Activated CD4-positive, alpha-beta T cell treated with anti-CD3 and anti-CD28 coated beads for 36 hours (primary cell): ENCODE results near the gene BPIFB1. TPM values are rescaled to one million over a fixed set of nuclear protein-coding genes. Genes with fewer than 3 reads are reported as not detected.

Source experiments
- ATAC-seq: fragments of 200-7000 bp; cut with Tn5 transposase; one replicate; pipeline ENCODE4 v1.10.0; 2021; ENCODE audit warnings: mild to moderate bottlenecking, moderate library complexity
- CTCF ChIA-PET: fragments of 350-600 bp; sonication (Branson Sonifier 250); formaldehyde crosslinking; loops from one replicate; lab custom pipeline; 2021; ENCODE audit warnings: antibody characterized with exemption; lab: Charles Lee
- POLR2A ChIA-PET: fragments of 350-600 bp; sonication (Branson Sonifier 250); formaldehyde crosslinking; loops from one replicate; lab custom pipeline; 2021; ENCODE audit warnings: antibody characterized with exemption, inconsistent platforms; lab: Charles Lee
- DNase-seq: peaks from one replicate; pipeline ENCODE4 v3.0.0-alpha.2; 2020
- H3K27ac Mint-ChIP-seq: one replicate; pipeline ENCODE4 v1.8.0; 2021; ENCODE audit warnings: mixed read lengths
- H3K27me3 Mint-ChIP-seq: one replicate; pipeline ENCODE4 v1.8.0; 2021; ENCODE audit warnings: mixed read lengths
- H3K36me3 Mint-ChIP-seq: one replicate; pipeline ENCODE4 v1.8.0; 2021; ENCODE audit warnings: low read depth, mixed read lengths
- H3K4me1 Mint-ChIP-seq: one replicate; pipeline ENCODE4 v1.8.0; 2021; ENCODE audit warnings: mixed read lengths
- H3K4me3 Mint-ChIP-seq: one replicate; pipeline ENCODE4 v1.8.0; 2021; ENCODE audit warnings: mild to moderate bottlenecking, moderate library complexity, mixed read lengths
- H3K9me3 Mint-ChIP-seq: one replicate; pipeline ENCODE4 v1.8.0; 2021; ENCODE audit warnings: low read depth, mixed read lengths
- intact Hi-C, 2 experiments: fragments of 100-400 bp; cut with DNase I in 1 of 2; cut with micrococcal nuclease in 1 of 2; formaldehyde crosslinking; loops; one replicate each; pipeline versions ENCODE4 v1.14.2 to v1.15.1; 2022 to 2024; cut with DNase I, micrococcal nuclease
- total RNA-seq, 2 experiments: library from RNA; stranded (reverse); gene quantifications; one replicate each; pipeline ENCODE4 v1.2.3, GENCODE V29; 2021

Gene BPIFB1
- total RNA-seq, 2 experiments from 2014 or later: not detected

- ATAC-seq: no peak
- H3K27ac Mint-ChIP-seq: no peak overlapping the region
- CTCF ChIA-PET: interaction anchor here (0.8 kb wide), 1 partner anchor 476 kb away, joined by 3 read pairs; no protein-coding TSS in a partner anchor
Observed at GRCh38 chr20:33348136-33348937, 65.3 kb downstream of the BPIFB1 start.

GRCh38 chr20:33349493-33349892, 66.5 kb downstream of the BPIFB1 start:
- Mint-ChIP-seq H3K27me3 (no peaks in the 10 kb centered on the region), H3K4me3 (no peak overlapping the region), H3K4me1 (no peaks in the 10 kb centered on the region), H3K36me3 (peaks cover 12% of the 10 kb centered on the region), H3K27ac (no peak overlapping the region), H3K9me3 (no peaks in the 10 kb centered on the region)
- no peak for ATAC-seq
- ChIA-PET CTCF (interaction anchor here (0.8 kb wide), 1 partner anchor 475 kb away, joined by 3 read pairs; no protein-coding TSS in a partner anchor), POLR2A (no interaction called here)
- DNase-seq: no peak
- intact Hi-C loops: loop anchor here in 1 of 2 experiments (5.0 kb wide), 1 partner anchor 42 kb away; no protein-coding TSS in a partner anchor

More at GRCh38 chr20:33348136-33348937, 65.3 kb downstream of the BPIFB1 start:
- no peak for DNase-seq
- H3K4me1 Mint-ChIP-seq: no peaks in the 10 kb centered on the region
- no peak overlapping the region for H3K4me3 Mint-ChIP-seq
- no peaks in the 10 kb centered on the region for H3K9me3 Mint-ChIP-seq
- intact Hi-C loops: loop anchor here in 1 of 2 experiments (5.0 kb wide), 1 partner anchor 41 kb away; no protein-coding TSS in a partner anchor
- H3K36me3 Mint-ChIP-seq: peaks cover 12% of the 10 kb centered on the region
- H3K27me3 Mint-ChIP-seq: no peaks in the 10 kb centered on the region
- POLR2A ChIA-PET: interaction anchor here (0.6 kb wide), 1 partner anchor 423 kb away, joined by 3 read pairs; no protein-coding TSS in a partner anchor

GRCh38 chr20:33351696-33352095, 68.7 kb downstream of the BPIFB1 start:
- CTCF ChIA-PET: interaction anchor here (0.5 kb wide), 1 partner anchor 190 kb away, joined by 3 read pairs; no protein-coding TSS in a partner anchor
- Mint-ChIP-seq H3K4me1 (no peaks in the 10 kb centered on the region), H3K4me3 (no peak overlapping the region), H3K36me3 (peaks cover 18% of the 10 kb centered on the region), H3K27me3 (no peaks in the 10 kb centered on the region), H3K9me3 (no peaks in the 10 kb centered on the region), H3K27ac (no peak overlapping the region)
- DNase-seq: no peak
- intact Hi-C loops: no loop called here
- POLR2A ChIA-PET: no interaction called here
- no peak for ATAC-seq

- POLR2A ChIA-PET: no interaction called here
Observed at GRCh38 chr20:33352258-33353012, 69.4 kb downstream of the BPIFB1 start.

GRCh38 chr20:33353013-33353402, 70.0 kb downstream of the BPIFB1 start:
- Mint-ChIP-seq H3K27ac (no peak overlapping the region), H3K36me3 (peaks cover 22% of the 10 kb centered on the region), H3K9me3 (no peaks in the 10 kb centered on the region), H3K4me1 (no peaks in the 10 kb centered on the region), H3K4me3 (no peak overlapping the region), H3K27me3 (no peaks in the 10 kb centered on the region)
- ATAC-seq: no peak
- ChIA-PET POLR2A (no interaction called here), CTCF (no interaction called here)
- no peak for DNase-seq
- intact Hi-C loops: no loop called here

More at GRCh38 chr20:33352258-33353012, 69.4 kb downstream of the BPIFB1 start:
- intact Hi-C loops: no loop called here
- no peak overlapping the region for H3K27ac Mint-ChIP-seq
- no peaks in the 10 kb centered on the region for H3K9me3 Mint-ChIP-seq
- no peak for DNase-seq
- no peak for ATAC-seq
- peaks cover 21% of the 10 kb centered on the region for H3K36me3 Mint-ChIP-seq
- no peaks in the 10 kb centered on the region for H3K27me3 Mint-ChIP-seq
- no peaks in the 10 kb centered on the region for H3K4me1 Mint-ChIP-seq
- CTCF ChIA-PET: interaction anchor here (0.5 kb wide), 1 partner anchor 191 kb away, joined by 3 read pairs; no protein-coding TSS in a partner anchor
- no peak overlapping the region for H3K4me3 Mint-ChIP-seq

Other genes with a start within 250 kb of the BPIFB1 start
- gene BPIFB3, start 229.3 kb upstream of the BPIFB1 start, total RNA-seq: not detected
- not detected for gene BPIFB4, start 203.6 kb upstream of the BPIFB1 start, total RNA-seq
- not detected for gene BPIFA2, start 115.1 kb upstream of the BPIFB1 start, total RNA-seq
- not detected for gene BPIFA3, start 65.9 kb upstream of the BPIFB1 start, total RNA-seq
- not detected for gene BPIFA1, start 47.2 kb upstream of the BPIFB1 start, total RNA-seq
- gene CDK5RAP1, start 118.3 kb downstream of the BPIFB1 start, total RNA-seq: 10 to 100 TPM; 31.3 to 41.5 TPM
- 1 to 10 TPM; 4.2 to 5.0 TPM for gene SNTA1, start 160.5 kb downstream of the BPIFB1 start, total RNA-seq
- gene CBFA2T2, start 206.9 kb downstream of the BPIFB1 start, total RNA-seq: 10 to 100 TPM; 10.9 to 12.9 TPM